ENCODE results near the gene ZFHX2.
"Not testable (repeated sequence)": the region's sequence is repeated elsewhere in the genome, so short reads cannot be mapped to it uniquely, and the experiment has no call there.

The ZFHX2 gene

DNA sequence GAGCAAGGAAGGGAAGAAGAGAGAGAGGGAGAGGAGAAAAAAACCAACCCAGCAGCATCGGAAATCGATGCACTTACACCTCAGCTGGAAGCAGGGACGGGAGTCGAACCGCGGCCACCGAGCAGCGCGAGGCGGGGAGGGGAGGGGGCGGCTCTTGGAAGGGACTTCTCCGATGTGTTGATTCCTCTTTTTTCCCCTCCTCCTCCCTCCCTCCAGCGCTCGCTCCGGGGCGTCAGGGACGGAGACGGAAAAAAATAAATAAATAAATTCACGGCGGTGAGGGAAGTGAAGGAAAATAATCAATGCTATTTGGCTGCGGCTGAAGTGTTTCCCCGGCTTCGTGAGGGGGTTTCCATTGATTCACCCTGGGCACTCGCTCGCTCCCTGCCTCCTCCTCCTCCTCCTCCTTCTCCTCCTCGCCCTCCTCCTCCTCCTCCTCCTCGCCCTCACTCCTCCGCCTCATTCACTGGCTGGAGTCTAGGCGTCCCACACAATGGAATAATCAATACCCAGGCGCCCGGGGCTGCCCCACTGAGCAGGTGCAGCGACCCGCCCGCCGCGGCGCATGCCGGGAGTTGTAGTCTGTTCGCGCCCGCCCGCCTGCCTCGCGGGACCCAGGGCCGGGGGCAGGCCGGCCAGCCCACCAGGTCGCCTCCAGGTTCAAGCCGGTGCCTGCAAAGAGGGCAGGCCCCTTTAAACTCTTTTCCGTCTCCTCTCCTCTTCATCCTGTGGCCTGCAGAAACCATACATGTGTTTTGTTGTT, at the start of gene ZFHX2:
Gene ZFHX2, minus strand, starts transcription at position 500 of the 763 bp plus-strand sequence. CDS start 16,440 bp downstream, outside the sequence.
- DNase-seq (ENCODE audit: low read depth, low spot score): no peak

DNA sequence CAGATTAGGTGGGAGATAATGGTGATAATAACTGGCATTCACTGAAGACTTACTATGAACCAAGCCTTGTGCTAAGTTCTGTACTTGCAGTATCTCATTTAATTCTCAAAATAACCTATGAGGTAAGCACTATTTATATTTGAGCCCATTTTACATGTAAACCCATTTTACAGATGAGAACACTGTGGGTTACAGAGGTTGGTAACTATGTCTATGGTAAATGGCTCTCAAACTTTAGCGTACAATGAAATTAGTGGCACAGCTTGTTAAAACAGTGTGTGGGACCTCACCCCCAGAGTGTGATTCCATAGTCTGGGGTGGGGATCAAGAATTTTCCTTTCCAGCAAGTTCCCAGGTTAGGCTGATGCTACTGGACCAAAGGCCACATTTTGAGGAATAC, 49.2 kb upstream of the ZFHX2 start:
- DNase-seq (ENCODE audit: low read depth, low spot score): no peak

DNA sequence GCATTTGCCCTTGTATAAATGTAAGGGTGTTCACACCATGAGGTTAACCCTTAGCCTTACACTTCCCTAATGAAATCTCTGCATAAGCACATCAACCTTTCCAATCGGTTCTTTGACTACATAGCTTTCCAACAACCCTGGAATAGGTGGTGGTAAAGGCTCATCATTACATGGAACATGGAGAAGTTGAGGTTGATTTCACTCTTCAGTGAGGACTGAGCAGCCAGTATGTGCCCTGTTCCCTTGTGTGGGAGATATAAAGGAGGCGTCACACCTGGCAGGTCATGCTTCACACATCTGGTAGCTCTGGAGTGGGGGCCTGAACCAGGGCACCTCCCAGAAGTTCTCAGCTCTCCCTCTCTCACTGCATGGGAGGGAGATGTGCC, 48.8 kb upstream of the ZFHX2 start:
- DNase-seq (ENCODE audit: low read depth, low spot score): no peak

DNA sequence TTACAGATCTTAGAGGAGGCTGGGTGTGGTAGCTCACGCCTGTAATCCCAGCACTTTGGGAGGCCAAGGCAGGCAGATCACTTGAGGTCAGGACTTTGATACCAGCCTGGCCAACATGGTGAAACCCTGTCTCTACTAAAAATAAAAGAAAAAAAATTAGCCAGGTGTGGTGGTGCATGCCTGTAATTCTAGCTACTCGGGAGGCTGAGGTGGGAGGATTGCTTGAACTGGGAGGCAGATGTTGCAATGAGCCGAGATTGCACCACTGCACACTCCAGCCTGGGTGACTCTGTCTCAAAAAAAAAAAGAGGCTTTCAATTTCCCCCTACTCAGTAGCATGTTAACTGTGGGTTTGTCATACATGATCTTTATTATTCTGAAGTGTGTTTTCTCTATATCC, 42.6 kb upstream of the ZFHX2 start:
- DNase-seq (ENCODE audit: low read depth, low spot score): not testable (repeated sequence)

DNA sequence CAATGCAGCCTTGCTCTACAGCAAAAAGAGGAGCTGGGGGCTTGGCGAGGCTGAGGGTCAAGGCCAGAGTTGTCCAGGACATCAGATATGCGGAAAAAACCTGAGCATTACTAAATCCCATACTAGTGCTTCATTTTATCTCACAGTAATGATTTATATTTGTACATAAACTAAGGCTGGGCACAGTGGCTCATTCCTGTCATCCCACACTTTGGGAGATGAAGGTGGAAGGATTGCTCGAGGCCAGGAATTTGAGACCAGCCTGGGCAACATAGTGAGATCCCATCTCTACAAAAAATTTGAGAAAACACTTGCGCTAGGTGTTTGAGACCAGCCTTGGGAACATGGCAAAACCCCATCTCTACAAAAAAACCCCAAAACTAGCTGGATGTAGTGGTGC, 38.6 kb upstream of the ZFHX2 start:
- no peak for DNase-seq (ENCODE audit: low read depth, low spot score)

DNA sequence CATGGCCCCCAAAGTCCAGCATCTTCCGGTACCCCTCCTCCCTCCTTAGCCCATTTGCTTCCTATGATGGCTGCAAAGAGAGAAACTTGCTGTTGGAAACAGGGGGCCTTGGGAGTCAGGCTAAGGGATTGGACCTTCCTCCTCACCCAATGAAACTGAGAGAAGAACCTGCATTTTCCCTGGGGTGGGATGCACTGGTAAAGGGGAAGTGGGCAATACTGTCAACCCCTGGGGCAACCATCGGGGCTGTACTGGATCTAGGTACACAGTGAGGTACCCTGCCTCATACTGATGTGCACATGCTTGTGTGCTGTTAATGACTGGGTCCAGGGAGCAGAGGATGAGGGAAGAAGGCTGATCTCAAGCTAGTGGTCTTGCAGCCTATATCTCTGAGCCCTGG, 38.0 kb upstream of the ZFHX2 start:
- no peak for DNase-seq (ENCODE audit: low read depth, low spot score)

DNA sequence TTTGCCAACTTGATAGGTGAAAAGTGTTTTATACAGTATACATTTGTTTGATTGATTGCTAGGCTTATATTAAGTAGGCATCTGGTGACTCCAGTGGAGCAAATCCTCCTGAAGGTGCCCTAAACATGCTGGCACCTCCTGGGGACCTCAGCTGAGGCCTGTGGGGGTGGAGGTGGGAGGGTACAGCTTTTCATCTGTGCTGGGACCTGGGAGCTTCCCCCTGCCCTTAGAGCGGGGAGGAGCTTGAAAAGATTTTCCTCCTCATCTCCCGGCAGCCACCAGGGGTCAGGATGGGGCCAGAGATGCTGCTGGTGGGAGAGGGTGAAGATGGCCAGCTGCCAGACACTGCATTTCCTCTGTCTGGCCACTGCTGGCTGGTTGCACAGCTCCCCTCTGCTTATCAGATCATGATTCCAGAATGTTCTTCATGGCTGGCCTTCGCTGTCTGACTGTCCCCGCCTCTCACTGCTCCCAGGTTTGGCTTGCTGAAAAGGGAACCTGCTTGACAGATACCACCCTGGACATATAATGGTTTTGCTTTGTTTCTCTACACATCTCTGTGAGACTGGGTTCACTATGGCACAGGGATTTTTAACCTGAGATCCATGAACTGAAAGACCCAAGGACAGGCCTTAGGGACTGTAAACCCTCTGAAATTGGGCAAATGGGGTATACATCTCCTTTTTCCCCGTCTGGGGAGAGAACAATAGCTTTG, 37.5 kb upstream of the ZFHX2 start:
- peak; percentile 67 for DNase-seq (ENCODE audit: low read depth, low spot score)

DNA sequence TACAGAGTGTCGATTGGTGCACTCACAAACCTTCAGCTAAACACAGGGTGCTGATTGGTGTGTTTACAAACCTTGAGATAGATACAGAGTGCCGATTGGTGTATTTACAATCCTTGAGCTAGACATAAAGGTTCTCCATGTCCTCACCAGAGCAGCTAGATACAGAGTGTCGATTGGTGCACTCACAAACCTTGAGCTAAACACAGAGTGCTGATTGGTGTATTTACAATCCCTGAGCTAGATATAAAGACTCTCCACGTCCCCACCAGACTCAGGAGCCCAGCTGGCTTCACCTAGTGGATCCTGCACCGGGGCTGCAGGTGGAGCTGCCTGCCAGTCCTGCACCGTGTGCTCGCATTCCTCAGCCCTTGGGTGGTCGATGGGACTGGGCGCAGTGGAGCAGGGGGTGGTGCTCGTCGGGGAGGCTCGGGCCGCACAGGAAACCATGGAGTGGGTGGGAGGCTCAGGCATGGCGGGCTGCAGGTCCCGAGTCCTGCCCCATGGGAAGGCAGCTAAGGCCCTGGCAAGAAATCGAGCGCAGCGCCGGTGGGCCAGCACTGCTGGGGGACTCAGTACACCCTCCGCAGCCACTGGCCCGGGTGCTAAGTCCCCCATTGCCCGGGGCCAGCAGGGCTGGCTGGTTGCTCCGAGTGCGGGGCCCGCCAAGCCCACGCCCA, 33.1 kb upstream of the ZFHX2 start:
- DNase-seq (ENCODE audit: low read depth, low spot score): not testable (repeated sequence)

DNA sequence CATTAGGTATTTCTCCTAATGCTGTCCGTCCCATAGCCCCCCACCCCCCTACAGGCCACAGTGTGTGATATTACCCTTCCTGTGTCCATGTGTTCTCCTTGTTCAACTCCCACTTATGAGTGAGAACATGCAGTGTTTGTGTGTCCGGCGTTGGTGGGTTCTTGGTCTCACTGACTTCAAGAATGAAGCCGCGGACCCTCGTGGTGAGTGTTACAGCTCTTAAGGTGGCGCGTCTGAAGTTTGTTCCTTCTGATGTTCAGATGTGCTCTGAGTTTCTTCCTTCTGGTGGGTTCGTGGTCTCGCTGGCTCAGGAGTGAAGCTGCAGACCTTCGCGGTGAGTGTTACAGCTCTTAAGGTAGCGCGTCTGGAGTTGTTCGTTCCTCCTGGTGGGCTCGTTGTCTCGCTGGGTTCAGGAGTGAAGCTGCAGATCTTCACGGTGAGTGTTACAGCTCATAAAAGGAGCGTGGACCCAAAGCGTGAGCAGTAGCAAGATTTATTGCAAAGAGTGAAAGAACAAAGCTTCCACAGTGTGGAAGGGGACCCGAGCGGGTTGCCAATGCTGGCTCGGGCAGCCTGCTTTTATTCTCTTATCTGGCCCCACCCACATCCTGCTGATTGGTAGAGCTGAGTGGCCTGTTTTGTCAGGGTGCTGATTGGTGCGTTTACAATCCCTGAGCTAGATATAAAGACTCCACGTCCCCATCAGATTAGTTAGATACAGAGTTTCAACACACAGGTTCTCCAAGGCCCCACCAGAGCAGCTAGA, 32.4 kb upstream of the ZFHX2 start:
- DNase-seq (ENCODE audit: low read depth, low spot score): not testable (repeated sequence)

DNA sequence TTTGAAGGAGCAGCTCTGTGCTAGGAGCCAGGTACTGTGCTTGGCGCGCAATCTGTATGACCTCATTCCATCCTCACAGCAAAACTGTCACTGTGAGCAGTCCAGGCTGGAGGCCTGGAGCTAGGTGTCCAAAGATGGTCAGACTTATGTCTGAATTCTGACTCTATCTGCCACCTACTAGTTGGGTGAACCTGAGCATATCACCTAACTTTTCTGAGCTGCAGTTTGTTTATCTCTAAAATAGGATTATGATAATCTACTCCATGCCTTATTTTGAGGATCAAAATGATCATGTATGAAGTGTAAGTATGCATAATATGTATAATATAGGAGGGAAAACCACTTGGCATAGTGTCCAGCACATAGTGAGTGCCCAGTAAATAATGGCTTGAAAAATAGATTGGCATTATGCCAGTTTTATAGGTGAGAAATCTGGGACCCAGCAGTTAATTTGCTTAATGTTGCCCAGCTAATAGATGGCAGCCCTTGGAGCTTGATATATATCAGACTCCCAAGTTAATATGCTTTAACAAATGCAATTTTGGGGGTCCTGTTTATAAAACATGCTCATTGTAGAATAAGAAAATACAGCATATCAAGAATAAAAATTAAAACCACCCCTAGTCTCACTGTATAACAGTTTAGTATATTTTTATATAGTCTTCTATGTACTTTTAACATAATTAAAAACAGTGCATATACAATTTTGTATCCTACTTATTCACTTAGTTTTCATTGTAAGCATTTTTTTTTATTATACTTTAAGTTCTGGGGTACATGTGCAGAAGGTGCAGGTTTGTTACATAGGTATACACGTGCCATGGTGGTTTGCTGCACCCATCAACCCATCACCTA, 31.6 kb upstream of the ZFHX2 start:
- DNase-seq (ENCODE audit: low read depth, low spot score): no peak

DNA sequence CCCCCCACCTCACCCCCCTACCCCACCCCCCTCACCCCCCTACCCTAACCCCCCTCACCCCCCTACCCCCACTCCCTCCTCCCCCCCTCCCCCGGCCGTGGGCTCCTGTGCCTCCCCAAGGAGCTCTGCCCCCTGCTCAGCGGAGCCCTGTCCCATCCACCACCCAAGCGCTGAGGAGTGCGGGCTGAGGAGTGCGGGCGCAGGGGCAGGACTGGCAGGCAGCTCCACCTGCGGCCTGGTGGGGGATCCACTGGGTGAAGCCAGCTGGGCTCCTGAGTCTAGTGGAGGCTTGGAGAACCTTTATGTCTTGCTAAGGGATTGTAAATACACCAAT, 29.4 kb upstream of the ZFHX2 start:
- no peak for DNase-seq (ENCODE audit: low read depth, low spot score)

DNA sequence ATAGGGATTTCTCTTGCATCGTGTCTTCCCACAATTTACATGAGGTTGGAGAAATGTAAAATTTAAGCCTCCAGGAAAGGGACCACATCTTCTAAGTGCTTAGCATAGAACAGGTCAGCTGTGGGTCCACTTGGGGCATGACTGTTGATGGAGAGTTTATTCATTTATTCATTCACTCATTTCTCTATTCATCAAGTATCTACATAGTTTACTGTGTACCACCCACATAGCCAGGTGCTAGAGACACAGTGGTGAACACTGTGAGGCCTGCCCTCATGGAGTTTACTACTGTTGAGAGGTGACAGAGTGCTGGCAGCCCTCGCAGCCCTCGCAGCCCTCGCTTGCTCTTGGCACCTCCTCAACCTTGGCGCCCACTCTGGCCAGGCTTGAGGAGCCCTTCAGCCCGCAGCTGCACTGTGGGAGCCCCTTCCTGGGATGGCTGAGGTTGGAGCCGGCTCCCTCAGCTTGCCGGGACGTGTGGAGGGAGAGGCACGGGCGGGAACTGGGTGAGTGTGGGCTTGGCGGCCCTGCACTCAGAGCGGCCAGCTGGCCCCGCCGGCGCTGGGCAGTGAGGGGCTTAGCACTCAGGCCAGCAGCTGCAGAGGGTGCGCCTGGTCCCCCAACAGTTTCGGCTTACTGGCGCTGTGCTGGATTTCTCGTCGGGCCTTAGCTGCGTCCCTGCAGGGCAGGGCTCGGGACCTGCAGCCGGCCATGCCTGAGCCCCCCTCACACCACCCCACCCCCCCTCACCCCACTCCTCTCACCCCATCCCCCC, 28.8 kb upstream of the ZFHX2 start:
- DNase-seq (ENCODE audit: low read depth, low spot score): no peak

DNA sequence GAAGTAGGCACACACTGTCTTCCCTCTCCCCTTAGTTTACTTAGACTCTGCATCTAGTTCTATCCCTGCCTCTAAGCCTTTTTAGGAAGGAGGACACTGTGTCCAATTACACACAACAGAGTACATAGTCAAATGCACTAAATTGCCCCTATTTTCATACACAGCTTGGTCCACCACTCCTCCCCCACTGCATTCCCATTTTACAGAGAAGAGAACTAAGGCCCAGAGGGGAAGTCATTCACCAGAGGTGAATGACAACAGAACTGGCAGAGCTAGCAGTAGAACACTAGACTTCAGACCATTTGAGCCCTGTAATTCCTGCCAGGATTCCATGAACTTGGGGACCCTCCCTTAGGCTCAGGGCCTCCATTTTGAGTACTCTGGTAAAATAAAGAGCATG, 28.2 kb upstream of the ZFHX2 start:
- DNase-seq (ENCODE audit: low read depth, low spot score): no peak

DNA sequence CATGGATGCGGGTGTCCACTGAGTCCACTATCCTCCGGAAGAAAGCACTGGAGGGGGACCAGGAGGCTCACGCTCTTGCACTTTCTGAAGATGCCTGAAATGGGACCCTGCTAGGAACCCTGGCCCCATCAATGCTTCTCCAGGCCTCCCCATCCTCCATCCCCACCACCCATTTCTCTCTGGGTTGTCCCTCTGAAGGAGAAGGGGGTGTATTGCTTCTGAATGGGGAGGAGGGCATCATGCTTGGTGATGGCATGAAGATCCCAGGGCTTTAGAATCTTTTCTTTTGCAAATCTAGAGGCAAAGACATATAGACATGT, 27.7 kb upstream of the ZFHX2 start:
- DNase-seq (ENCODE audit: low read depth, low spot score): no peak

DNA sequence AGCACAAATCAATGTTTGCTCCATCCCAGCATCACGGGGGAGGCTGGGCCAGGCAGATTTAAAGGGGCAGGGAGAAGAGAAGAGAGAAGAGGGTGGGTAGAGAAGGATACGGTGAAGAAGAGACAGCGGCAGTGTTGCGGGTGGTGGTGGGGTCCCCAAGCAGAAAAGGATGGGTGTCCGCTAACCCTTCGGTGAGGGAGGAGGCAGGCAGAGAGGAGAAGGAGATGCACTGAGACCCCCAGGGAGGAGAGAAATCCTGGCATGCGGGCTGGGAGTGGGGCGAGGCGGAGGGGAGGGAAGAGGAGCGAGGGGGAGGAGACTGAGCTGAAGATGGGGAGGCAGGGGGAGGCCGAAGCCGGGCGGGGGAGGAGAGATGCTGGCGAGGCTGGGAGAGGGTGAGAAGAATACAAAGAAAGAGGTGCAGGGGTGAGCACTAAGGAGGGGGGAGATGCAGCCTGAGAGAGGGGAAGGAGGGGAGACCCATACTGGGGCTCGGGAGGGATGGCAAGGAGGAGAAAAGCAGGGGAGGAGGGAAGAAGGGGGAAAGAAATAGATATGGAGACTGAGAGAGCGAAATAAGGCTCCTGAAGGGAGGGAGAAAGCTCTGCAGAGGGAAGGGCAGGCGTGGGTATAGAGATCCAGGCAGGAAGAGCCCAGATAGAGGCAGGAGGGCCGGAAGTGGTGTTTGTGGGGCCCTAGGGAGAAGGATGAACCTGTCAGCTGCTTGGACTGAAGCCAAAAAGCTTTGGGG, 27.2 kb upstream of the ZFHX2 start, which contains the start of gene JPH4:
Gene JPH4, minus strand, starts transcription at position 231 of the 751 bp plus-strand sequence. CDS start 1,337 bp downstream, outside the sequence.
- no peak for DNase-seq (ENCODE audit: low read depth, low spot score)

DNA sequence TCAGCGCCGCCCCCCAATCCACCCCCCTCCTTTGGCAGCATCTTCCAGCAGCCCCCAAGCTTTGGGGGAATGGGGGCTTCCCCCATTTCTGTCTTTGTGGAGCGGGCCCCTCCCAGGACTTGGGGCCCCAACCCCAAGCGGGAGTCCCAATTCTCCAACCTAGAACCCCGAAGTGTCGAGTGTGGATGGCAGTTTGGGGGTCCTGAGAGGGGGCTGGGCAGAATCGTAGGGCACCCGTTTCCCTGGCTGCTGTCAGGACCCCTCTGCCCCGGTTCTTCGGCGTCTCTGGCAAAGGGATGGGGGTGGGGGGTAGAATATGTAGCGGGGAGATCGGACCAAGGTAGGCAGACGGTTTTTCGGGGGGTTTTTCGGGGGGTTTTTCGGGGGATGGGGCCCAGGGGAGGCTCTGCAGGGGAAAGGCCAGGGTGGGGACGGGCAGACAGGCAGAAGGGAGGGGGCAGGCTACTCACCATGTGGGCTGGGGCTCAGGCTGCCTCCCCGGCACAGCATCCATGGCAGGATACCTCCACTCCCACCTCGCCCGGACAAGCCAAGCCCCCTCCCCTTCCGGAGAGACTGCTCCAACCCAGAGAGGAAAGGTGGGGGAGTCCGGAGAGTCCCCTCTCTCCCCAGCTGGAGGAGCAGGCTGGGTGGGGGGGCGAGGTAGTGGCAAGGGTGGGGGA, 26.3 kb upstream of the ZFHX2 start:
- no peak for DNase-seq (ENCODE audit: low read depth, low spot score)

DNA sequence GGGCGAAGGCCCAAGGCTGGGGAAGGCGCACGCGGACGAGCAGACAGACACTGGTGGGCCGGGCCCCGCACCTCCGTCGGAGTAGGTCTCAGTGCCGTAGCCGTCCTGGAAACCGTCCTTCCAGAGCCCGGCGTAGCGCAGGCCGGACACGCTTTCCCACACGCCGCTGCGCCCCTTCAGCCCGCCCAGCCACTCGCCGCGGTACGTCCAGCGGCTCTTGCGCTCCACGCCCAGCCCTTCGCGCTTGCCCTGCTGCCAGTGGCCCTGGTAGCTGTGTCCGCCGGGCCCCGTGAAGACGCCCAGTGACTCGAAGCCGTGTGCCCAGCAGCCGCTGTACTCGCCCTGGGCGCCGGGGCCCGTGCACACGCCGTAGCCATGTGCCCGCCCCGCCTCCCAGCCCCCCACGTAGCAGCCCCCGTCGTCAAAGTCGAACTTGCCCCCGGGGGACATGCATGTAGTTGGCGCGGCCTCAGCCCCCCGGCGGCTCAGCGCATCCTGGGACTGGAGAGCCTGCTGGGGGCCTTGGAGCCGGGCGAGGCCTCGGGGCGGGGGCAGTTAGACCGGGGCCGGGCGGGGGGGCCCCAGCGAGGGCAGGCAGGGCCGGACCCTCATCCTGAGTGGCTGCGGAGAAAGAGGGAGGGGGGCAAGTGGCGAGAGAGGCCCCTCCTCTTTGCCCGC, 25.6 kb upstream of the ZFHX2 start:
- DNase-seq (ENCODE audit: low read depth, low spot score): no peak

DNA sequence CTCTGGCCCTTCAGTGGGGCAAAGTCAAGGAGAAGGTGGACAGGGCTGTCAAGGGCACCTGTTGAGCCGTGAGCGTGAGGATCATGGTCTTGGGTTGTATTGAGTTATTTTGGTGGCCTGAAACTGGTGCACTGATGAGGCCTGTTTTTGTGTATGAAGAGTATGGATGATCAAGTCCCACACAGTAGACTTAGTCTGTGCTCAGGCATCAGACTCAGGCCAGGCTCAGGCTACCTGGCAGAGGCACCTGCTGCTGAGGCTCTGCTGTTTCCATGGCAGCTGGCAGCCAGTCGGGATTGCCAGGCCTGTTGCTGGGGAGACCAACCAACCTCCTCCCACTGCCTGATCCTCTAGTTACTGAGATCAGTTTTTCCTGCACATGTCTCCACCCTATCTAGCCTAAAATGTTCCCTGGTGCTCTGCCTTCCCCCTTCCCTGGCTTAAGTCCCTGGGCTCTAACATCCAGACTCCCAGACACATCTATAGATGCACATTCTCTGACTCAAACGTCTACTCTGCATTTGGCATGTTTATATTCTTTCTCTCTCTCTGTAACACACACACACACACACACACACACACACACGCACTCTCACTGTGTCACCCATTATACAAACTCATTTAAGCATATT, 21.9 kb upstream of the ZFHX2 start:
- no peak for DNase-seq (ENCODE audit: low read depth, low spot score)
